ENCODE results near the gene C19orf85.
"Not testable (repeated sequence)": the region's sequence is repeated elsewhere in the genome, so short reads cannot be mapped to it uniquely, and the experiment has no call there.

Gene C19orf85

DNA sequence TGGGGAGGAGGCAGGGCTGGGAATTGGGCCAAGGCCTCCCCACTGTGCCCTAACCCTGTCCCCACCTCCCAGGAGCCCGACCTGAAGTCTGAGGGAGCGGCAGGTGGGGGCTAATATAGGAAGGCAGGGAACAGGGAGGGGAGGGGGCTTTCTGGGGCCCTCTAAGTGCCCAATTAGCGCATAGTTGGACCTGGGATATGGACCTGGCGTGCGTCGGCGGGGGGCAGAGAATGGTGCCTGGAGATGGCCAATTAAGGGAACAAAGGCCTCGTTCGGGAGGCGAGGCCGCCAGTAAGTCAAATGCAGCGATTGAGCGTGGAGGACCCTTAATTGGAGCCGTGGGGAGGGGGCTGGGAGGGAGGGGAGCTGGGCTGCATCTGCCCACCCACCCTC, at the start of gene C19orf85:
TSS of gene C19orf85 (minus strand) at position 90 of the 393 bp plus-strand sequence. CDS start 197 bp downstream, outside the sequence.
- no peak for DNase-seq (ENCODE audit: low read depth in 1 of 2, low spot score in 1 of 2)

GRCh38 chr19:55508120-55508519, 43.6 kb upstream of the C19orf85 start:
- DNase-seq (ENCODE audit: low read depth in 1 of 2, low spot score in 1 of 2) = no peak

- DNase-seq (ENCODE audit: low read depth in 1 of 2, low spot score in 1 of 2) = no peak
Observed at GRCh38 chr19:55504981-55505380, 40.4 kb upstream of the C19orf85 start.

GRCh38 chr19:55504252-55504603, 39.7 kb upstream of the C19orf85 start:
- no peak for DNase-seq (ENCODE audit: low read depth in 1 of 2, low spot score in 1 of 2)

DNA sequence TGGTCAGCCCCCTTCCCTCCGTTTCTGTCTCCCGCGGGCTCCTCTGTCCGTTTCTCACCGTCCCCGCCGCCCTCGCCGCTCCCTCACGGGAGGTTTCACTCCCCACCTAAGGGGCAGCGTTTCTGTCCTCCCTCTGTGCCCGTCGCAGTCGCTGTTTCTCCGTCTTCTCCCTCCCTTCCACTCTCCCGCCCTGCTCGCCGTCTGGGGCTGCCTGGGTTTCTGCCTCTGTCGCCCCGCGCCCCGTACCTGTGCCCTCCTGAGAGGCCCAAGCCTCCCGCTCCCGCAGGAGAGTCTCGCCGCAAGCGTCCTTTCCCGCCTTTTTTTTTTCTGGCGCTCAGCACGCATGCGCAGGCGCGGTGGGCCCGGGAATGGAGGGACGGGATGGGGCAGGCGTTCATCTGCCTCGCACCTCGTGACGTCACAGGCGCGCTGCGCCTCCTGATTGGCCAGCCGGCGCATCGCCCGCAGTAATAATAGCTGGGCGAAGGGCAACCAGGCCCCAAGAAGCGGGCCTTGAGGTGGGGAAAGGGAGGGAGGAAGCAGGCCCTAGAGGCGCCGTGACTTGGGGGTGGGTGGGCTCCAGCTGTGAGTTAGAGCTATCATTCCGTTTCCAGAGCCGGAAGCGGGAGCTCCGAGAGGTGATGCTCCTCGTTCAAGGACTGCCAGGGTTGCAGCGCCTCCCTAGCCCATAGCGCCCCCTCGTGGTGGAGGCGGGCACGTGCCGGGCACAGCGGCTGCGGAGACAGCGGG, 39.1 kb upstream of the C19orf85 start:
- peak; percentile 87 to 92 for DNase-seq (ENCODE audit: low read depth in 1 of 2, low spot score in 1 of 2)

- no peak for DNase-seq (ENCODE audit: low read depth in 1 of 2, low spot score in 1 of 2)
Observed at GRCh38 chr19:55503157-55503501, 38.6 kb upstream of the C19orf85 start.

GRCh38 chr19:55502197-55502952, 37.8 kb upstream of the C19orf85 start:
- DNase-seq (ENCODE audit: low read depth in 1 of 2, low spot score in 1 of 2) = no peak

- DNase-seq (ENCODE audit: low read depth in 1 of 2, low spot score in 1 of 2) = no peak
Observed at GRCh38 chr19:55500368-55500952, 35.9 kb upstream of the C19orf85 start.

GRCh38 chr19:55498246-55498840, 33.8 kb upstream of the C19orf85 start:
- DNase-seq (ENCODE audit: low read depth in 1 of 2, low spot score in 1 of 2) = no peak

GRCh38 chr19:55497763-55498162, 33.2 kb upstream of the C19orf85 start:
- no peak for DNase-seq (ENCODE audit: low read depth in 1 of 2, low spot score in 1 of 2)

- not testable (repeated sequence) for DNase-seq (ENCODE audit: low read depth in 1 of 2, low spot score in 1 of 2)
Observed at GRCh38 chr19:55496820-55497219, 32.3 kb upstream of the C19orf85 start.

- DNase-seq (ENCODE audit: low read depth in 1 of 2, low spot score in 1 of 2) = no peak
Observed at GRCh38 chr19:55495646-55496349, 31.2 kb upstream of the C19orf85 start.

DNA sequence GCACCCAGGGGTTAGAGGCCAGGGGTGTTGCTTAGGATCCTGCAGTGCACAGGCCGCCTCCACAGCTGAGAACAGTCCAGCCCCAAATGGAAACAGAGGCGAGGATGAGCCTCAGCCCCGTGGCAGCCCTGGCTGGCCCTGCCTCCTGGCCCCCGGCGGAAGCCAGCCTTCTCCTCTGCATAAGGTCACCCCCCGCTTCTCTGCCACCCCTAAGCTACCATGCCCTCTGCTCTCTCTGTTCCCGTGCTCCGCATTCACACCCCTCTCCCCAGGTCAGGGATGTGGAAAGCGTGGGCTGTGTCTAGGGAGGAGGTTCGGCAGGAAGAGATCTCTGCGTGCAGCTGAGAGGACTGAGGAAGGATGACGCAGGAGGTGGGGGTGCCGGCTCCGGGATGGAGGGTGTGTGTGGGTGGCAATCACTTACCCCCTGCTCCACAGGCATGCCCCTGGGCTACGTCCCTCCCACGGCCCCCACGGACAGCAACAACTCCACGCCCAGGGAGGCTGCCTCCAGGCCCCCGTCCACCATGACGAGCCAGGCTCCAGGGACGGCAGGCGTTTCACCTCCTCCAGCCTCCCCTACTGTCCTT, 29.7 kb upstream of the C19orf85 start:
- no peak for DNase-seq (ENCODE audit: low read depth in 1 of 2, low spot score in 1 of 2)

DNA sequence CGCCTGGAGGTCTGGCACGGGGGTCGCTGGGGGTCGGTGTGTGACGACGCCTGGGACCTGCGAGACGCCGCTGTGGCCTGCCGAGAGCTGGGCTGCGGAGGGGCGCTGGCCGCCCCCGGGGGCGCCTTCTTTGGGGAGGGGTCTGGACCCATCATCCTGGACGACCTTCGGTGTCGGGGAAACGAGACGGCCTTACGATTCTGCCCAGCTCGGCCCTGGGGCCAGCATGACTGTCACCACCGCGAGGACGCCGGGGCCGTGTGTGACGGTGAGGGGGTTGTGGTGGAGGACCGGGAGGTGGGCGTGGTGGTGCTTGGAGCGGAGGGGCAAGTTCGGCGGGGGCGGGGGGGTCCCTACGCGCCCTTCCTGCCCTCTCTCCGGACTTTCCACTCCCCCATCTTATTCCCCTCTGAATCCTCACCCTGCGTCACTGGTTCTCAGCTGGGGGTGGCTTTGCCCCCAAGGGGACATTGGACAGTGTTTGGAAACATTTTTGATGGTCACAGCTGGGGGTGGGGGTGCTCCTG, 29.2 kb upstream of the C19orf85 start:
- DNase-seq (ENCODE audit: low read depth in 1 of 2, low spot score in 1 of 2) = no peak

DNA sequence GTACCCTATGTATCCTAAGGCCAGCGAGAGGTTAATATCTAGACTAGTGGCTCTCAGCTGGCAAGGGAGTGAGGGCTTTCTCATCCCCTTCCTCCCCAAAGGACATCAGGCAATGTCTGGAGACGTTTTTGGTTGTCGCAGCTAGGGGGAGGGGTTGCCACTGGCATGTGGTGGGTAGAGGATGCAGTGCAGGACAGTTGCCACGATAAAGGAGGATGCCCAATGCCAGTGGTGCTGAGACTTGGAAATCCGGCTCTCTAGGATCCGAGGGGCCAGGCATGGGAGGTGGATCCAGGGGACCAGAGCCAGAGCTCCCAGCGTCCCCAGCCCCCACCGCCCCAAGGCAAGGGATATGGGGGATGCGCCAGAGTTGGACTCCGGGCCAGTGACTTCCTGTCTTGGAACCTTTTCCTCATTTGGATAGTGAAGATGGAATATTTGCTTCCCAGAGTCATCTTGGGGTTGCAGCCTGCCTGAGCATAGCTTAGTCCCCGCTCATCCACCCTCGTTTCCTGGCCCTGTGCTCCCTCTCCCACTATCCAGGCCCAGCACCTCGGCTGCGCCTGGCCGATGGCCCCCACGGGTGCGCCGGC, 28.6 kb upstream of the C19orf85 start:
- DNase-seq (ENCODE audit: low read depth in 1 of 2, low spot score in 1 of 2) = no peak

DNA sequence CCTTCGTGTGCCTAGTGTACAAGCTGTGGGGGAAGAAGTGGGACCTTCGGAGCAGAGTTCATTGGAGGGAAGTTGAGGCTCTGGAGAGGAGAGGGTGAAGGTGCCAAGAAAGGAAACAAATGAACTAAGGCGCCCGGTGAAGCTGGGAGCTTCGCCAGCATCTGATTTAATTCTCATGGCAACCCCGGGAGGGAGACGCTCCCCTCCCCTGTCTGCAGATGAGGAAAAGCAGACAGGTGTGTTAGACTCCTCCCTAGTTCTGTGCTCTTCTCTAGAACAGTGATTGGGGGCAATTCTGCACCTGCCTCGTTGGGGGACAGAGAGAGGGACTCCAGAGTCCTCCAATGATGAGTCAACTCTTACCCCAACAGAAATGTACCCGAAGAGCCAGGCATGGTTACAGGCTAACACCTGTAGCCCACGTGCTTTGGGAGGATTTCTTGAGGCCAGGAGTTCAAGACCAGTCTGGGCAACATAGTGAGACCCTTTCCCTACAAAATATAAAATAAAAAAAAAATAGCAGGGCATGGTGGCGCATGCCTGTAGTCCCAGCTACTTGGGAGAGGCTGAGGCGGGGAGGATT, 27.9 kb upstream of the C19orf85 start:
- DNase-seq (ENCODE audit: low read depth in 1 of 2, low spot score in 1 of 2) = no peak

GRCh38 chr19:55491546-55492360, 27.2 kb upstream of the C19orf85 start:
- no peak for DNase-seq (ENCODE audit: low read depth in 1 of 2, low spot score in 1 of 2)

DNA sequence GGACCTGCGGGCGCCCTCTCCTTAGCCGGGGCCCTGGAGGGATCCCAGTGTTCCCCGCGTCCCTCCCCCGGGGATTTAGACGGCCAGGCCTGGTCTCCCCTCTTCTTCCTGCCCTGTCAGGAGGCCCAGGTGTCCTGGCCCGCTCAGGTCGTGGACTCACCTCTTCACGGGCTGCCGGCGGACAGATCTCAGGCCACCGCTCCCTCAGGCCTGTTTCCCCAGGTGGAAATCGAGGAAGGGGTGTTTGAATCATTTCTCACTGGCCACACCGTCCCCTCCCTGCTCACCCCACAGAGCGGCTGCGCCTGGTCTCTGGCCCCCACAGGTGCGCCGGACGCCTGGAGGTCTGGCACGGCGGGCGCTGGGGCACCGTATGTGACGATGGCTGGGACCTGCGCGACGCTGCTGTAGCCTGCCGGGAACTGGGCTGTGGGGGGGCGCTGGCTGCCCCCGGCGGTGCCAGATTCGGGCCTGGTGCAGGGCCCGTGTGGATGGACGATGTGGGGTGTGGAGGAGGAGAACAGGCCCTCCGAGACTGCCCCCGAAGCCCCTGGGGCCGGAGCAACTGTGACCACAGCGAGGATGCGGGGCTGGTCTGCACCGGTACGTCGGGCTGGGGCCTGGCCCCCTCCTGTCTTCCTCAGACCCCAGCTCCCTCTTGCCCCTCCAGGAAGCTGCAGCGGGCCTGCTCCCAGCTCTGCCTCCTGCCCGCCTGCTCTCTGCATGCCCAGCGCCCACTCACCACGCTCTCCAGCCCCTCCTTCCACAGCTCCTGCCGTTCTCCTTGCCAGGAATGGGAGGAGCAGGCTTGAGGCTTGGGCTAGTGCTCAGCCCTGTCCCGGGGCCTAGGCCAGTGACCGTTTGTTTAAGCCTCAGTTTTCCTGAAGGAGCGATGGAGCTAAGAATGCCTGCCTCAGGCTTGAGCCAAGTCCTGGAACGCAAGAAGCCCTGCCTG, 26.2 kb upstream of the C19orf85 start:
- DNase-seq (ENCODE audit: low read depth in 1 of 2, low spot score in 1 of 2) = no peak

All from stimulated activated CD4-positive, alpha-beta T cell treated with anti-CD3 and anti-CD28 coated beads, Interleukin-15, amount 100 ng/mL, for 1 hour (primary cell).